Tibial nerve (tissue), 4 donors: Measurements from ENCODE around the gene NBL1. TPM values are rescaled to one million over a fixed set of nuclear protein-coding genes. Genes with fewer than 3 reads are reported as not detected.

Experiments used
- DNase-seq, 2 donors: peaks; one replicate each; pipeline ENCODE4 v3.0.0-alpha.2; 2019; ENCODE audit warnings: low spot score in 2 of 2
- H3K27ac ChIP-seq, 4 donors: fragments of 200-600 bp; sonication (generic) in 3 of 4; one replicate each; pipeline ENCODE4 v1.5.1; 2017 to 2019; ENCODE audit warnings: mild to moderate bottlenecking in 1 of 4
- H3K27me3 ChIP-seq, 2 donors: fragments of 200-600 bp; sonication (generic) in 1 of 2; one replicate each; pipeline versions ENCODE4 v1.5.1 to v1.6.0; 2017 to 2019
- H3K36me3 ChIP-seq, 3 donors: fragments of 200-600 bp; sonication (generic); one replicate each; pipeline ENCODE4 v1.5.1; 2018 to 2019
- H3K4me1 ChIP-seq, 4 donors: fragments of 200-600 bp; sonication (generic) in 3 of 4; one replicate each; pipeline ENCODE4 v1.5.1; 2017 to 2019
- H3K4me3 ChIP-seq, 4 donors: fragments of 200-600 bp; sonication (generic) in 3 of 4; one replicate each; pipeline ENCODE4 v1.5.1; 2017 to 2019; ENCODE audit warnings: mild to moderate bottlenecking in 1 of 4, moderate library complexity in 1 of 4
- H3K9me3 ChIP-seq, 4 donors: fragments of 200-600 bp; sonication (generic) in 3 of 4; one replicate each; pipeline ENCODE4 v1.5.1; 2017 to 2019
- CTCF ChIP-seq, 5 experiments: fragments of 200-600 bp in 3 of 5; fragments of 450-650 bp in 2 of 5; sonication (generic) in 3 of 5; IDR thresholded peaks; one replicate each; pipeline ENCODE4 v1.5.1; 2016 to 2019; ENCODE audit warnings: antibody characterized with exemption in 5 of 5, mild to moderate bottlenecking in 3 of 5, moderate library complexity in 2 of 5
- EP300 ChIP-seq, 2 donors: sonication (generic); formaldehyde crosslinking; IDR thresholded peaks; one replicate each; pipeline ENCODE4 v1.6.1; 2017; ENCODE audit warnings: antibody characterized with exemption in 2 of 2, mild to moderate bottlenecking in 1 of 2
- POLR2A ChIP-seq, 2 donors: fragments of 450-650 bp; IDR thresholded peaks; one replicate each; pipeline ENCODE4 v1.6.1; 2017; ENCODE audit warnings: antibody characterized with exemption in 2 of 2, mild to moderate bottlenecking in 2 of 2, moderate library complexity in 2 of 2
- WGBS, 2 donors: methylation state at CpG; one replicate each; pipeline ENCODE4 v1.1.5; 2018; 5-methylcytosine and 5-hydroxymethylcytosine counted together
- total RNA-seq, 4 donors: library from RNA; depleted of rRNA; stranded (reverse); fragments of >200 nt; gene quantifications; one replicate each; pipeline ENCODE4 v1.1.0, GENCODE V29; 2016

NBL1 gene
- total RNA-seq, 4 donors from 2014 or later: 71.9 to 157 (median 92.0) TPM

DNA sequence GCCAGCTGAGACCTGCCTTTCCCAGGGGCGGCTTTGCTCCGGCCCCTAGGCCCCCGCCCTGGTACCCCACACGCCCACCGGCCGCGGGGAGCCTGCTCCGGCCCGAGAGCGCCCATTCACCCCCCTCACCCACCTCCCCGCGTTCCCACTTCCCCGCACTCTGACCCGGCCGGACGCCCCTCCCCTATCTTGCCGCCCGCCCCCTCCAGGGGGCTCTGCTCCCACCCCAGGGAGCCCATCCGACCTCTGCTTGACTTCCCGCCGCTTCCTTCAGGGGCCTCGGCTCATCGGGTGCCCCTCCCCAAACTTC is 21.0 kb downstream of the NBL1 start:
- Histone ChIP-seq H3K4me3 (peak overlapping the region in 1 of 4 donors; percentile 27), H3K4me1 (peaks cover 0 to 16% (median 2%) of the 10 kb centered on the region in 4 donors), H3K27me3 (peaks cover 0 to 64% of the 10 kb centered on the region in 2 donors), H3K36me3 (no peaks in the 10 kb centered on the region), H3K9me3 (no peaks in the 10 kb centered on the region), H3K27ac (no peak overlapping the region)
- no peak for TF ChIP-seq POLR2A (IDR thresholded peaks at IDR 0.05)
- no peak for TF ChIP-seq EP300 (IDR thresholded peaks at IDR 0.05)
- TF ChIP-seq CTCF (IDR thresholded peaks at IDR 0.05): no peak
- 0 to 2% methylated on average over 2 to 23 of the region's 23 CpGs for WGBS, 2 donors
- DNase-seq: no peak

DNA sequence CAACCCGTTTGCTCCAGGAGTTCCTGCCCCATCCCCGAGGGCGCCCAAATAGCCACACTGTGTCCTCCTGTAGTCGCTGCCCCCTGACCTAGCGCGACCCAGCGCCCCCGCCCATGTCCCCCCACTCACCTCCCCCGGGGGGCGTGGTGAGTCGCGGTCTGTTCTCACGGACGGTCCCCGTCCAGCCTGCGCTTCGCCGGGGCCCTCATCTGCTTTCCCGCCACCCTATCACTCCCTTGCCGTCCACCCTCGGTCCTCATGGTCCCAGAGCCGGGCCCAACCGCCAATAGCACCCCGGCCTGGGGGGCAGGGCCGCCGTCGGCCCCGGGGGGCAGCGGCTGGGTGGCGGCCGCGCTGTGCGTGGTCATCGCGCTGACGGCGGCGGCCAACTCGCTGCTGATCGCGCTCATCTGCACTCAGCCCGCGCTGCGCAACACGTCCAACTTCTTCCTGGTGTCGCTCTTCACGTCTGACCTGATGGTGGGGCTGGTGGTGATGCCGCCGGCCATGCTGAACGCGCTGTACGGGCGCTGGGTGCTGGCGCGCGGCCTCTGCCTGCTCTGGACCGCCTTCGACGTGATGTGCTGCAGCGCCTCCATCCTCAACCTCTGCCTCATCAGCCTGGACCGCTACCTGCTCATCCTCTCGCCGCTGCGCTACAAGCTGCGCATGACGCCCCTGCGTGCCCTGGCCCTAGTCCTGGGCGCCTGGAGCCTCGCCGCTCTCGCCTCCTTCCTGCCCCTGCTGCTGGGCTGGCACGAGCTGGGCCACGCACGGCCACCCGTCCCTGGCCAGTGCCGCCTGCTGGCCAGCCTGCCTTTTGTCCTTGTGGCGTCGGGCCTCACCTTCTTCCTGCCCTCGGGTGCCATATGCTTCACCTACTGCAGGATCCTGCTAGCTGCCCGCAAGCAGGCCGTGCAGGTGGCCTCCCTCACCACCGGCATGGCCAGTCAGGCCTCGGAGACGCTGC is 21.7 kb downstream of the NBL1 start:
- Histone ChIP-seq H3K4me1 (peaks cover 0 to 16% (median 2%) of the 10 kb centered on the region in 4 donors), H3K27ac (no peak overlapping the region), H3K9me3 (no peaks in the 10 kb centered on the region), H3K4me3 (no peak overlapping the region), H3K27me3 (peaks cover 0 to 69% of the 10 kb centered on the region in 2 donors), H3K36me3 (no peaks in the 10 kb centered on the region)
- TF ChIP-seq EP300 (IDR thresholded peaks at IDR 0.05) (no peak), CTCF (IDR thresholded peaks at IDR 0.05) (no peak), POLR2A (IDR thresholded peaks at IDR 0.05) (no peak)
- 12 to 18% methylated on average over 33 to 40 of the region's 84 CpGs for WGBS, 2 donors
- DNase-seq: no peak

GRCh38 chr1:19668888-19669287 is 24.8 kb downstream of the NBL1 start:
- WGBS, 2 donors: 73 to 78% methylated on average over 8 of the region's 8 CpGs
- Histone ChIP-seq H3K36me3 (no peaks in the 10 kb centered on the region), H3K27me3 (peaks cover 0 to 70% of the 10 kb centered on the region in 2 donors), H3K9me3 (no peaks in the 10 kb centered on the region), H3K4me3 (no peak overlapping the region), H3K4me1 (peaks cover 0 to 16% (median 2%) of the 10 kb centered on the region in 4 donors), H3K27ac (no peak overlapping the region)
- DNase-seq: no peak
- TF ChIP-seq CTCF (IDR thresholded peaks at IDR 0.05): no peak
- no peak for TF ChIP-seq EP300 (IDR thresholded peaks at IDR 0.05)
- no peak for TF ChIP-seq POLR2A (IDR thresholded peaks at IDR 0.05)

DNA sequence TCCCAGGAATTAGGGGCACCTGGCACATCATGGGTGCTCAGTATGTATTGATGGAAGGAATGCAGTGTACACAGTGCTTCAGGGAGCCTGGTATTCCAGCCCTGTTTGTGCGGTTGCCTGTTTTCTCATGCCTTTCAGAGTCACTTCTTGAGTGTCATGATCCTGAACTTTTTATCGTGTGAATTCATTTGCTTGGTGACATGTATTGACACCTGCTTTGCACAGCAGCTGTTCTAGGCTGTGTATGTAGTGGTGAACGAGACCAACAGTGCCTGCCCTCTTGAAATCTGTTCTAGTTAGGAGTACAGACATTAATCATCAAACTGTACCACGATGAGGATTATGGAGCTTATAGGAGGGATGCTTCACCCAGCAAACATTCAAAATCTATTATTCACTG is 26.7 kb downstream of the NBL1 start:
- peaks cover 0 to under 1% (median 0%) of the 10 kb centered on the region in 4 donors for H3K4me1 ChIP-seq
- no peak overlapping the region for H3K27ac ChIP-seq
- DNase-seq: no peak
- no peak overlapping the region for H3K4me3 ChIP-seq
- whole genome bisulfite sequencing, 2 donors: 65 to 72% methylated on average over 4 of the region's 4 CpGs
- no peaks in the 10 kb centered on the region for H3K9me3 ChIP-seq
- no peaks in the 10 kb centered on the region for H3K36me3 ChIP-seq
- peaks cover 0 to 55% of the 10 kb centered on the region in 2 donors for H3K27me3 ChIP-seq
- no peak for TF ChIP-seq POLR2A (IDR thresholded peaks at IDR 0.05)
- TF ChIP-seq CTCF (IDR thresholded peaks at IDR 0.05): no peak
- no peak for TF ChIP-seq EP300 (IDR thresholded peaks at IDR 0.05)

DNA sequence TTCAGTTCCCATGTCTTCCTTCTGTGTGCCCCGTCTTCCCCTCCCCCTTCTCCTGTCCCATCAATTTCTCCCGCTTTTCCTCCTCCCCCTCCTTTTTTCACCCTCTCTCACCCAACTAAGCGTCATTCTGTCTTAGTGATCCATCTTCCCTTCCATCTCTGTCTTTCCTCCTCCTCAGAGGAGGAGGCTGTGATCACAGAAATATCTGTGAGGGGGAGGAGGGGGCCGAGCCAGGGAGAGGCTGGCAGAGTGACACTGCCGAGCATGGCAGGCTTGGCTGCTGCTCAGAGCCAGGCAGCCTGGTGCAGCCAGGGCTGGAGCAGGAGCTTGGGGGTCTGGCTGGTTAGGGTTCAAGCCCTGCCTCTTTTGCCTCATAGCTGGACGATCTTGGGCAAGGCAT is 28.1 kb downstream of the NBL1 start:
- Histone ChIP-seq H3K9me3 (no peaks in the 10 kb centered on the region), H3K4me1 (peaks cover 0 to 8% (median 0%) of the 10 kb centered on the region in 4 donors), H3K4me3 (no peak overlapping the region), H3K36me3 (no peaks in the 10 kb centered on the region), H3K27me3 (peaks cover 0 to 41% of the 10 kb centered on the region in 2 donors), H3K27ac (no peak overlapping the region)
- 47 to 53% methylated on average over 6 of the region's 6 CpGs for WGBS, 2 donors
- DNase-seq: no peak
- no peak for TF ChIP-seq EP300 (IDR thresholded peaks at IDR 0.05)
- no peak for TF ChIP-seq POLR2A (IDR thresholded peaks at IDR 0.05)
- TF ChIP-seq CTCF (IDR thresholded peaks at IDR 0.05): no peak
